HTERT RPE-1 (cell line): ENCODE results near the gene SEC16B.
"Not testable (repeated sequence)": the region's sequence is repeated elsewhere in the genome, so short reads cannot be mapped to it uniquely, and the experiment has no call there.

Experiments used
- in situ Hi-C: fragments of 300-500 bp; cut with MboI; formaldehyde crosslinking; loops from 4 replicates; pipeline ENCODE4 v1.14.3; 2020; ENCODE audit warnings: low sequenced_read_pairs

Gene SEC16B

DNA sequence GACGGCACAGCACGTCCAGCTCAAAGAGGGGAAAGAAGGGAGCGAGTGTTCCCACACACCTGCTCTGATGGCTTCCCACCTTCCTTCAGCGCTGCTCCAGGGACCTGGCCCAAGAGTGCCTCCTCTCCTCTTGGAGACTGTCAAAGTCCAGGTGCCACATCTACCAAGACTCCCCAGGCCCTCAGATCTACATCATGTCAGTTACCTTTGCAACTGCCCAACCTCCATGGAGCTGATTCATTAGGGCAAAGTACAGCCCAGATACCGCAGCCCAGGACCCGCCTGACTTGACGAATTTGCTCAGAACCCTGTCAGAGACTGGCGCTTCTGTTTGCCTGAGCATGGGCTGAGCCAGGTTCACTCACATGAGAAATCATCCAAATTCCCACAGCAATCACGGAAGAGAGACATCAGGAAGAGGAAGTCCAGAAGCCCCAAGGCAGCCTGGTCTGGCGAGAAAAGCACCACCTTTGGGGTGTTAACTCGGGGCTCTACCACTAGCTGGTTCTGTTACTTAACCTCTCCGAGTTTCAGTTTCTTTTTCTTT lies at the start of gene SEC16B:
Gene SEC16B (minus strand): TSS at position 234 of the 547 bp plus-strand sequence. CDS start 2,077 bp downstream, outside the sequence.
- in situ Hi-C loops: loop anchor here (25.0 kb wide), 1 partner anchor 317 kb away; no protein-coding TSS in a partner anchor

DNA sequence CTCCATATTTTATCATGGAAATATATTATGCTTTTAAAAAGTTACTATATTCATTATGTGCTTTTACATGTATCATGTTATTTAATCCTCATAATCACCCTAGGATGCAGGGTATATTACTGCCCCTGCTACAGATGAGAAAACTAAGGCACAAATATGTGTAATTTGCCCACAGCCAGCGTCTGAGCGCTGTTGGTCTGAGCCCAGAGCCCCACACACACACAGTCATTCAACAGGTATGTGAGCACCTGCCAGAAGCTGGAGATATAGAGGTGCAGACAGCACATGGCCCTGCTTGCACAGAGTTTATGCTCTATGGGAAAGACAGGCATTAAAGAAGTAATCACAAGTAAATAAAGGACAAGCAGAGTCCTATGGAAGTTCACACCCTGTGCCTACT lies 49.8 kb upstream of the SEC16B start:
- in situ Hi-C loops: no loop called here

DNA sequence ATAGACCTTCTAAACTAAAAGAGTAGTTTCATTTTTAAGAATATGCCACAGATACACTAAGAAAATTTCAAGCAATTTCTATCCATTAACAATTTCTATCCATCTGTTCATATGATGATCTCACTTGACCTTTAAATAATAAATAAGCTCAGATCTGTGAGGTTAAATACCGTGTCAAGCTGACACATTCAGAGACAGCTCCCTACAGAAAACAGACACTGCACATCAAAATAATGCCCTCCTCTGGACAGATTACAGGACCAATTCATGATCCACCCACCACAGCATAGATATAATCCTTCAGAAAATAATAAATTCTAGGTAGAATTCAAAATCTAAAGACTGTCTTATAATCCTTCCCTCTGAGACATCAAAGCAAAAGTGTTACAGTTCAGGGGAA lies 49.4 kb upstream of the SEC16B start:
- in situ Hi-C loops: no loop called here

DNA sequence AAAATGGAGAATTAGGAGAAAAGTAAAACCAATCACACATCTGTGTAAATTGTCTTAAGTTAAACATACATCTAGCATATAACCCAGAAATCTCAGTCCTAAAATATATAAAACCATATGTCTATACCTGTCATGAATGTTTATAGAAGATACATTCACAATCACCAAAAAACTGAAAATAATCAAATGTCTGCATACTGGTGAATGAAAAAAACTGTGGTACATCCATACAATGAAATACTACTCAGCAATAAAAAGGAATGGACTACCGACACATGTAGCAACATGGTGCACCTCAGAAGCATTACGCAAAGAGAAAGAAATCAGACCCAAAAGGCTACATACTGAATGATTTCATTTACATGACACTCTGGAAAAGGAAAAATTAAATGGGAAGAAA lies 47.7 kb upstream of the SEC16B start:
- in situ Hi-C loops: no loop called here

GRCh38 chr1:178011864-178012503 lies 42.1 kb upstream of the SEC16B start:
- in situ Hi-C loops: no loop called here

GRCh38 chr1:178011465-178011828 lies 41.6 kb upstream of the SEC16B start:
- in situ Hi-C loops: no loop called here

GRCh38 chr1:178010674-178011464 lies 41.0 kb upstream of the SEC16B start:
- in situ Hi-C loops: no loop called here

DNA sequence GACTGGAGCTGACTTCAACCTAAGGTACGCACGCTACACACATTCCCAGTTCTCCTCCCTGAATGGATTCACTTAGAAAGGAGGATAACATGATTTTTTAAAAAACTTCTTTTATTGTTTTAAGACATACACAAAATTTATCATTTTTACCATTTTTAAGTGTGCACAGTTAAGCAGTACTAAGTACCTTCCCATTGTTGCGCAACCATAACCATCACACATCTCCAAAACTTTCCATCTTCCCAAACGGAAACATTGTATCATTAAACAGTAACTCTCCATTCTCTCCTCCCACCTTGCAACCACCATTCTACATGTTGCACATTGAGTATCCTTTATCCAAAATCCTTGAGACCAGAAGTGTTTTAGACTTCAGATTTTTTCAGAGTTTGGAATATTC lies 36.2 kb upstream of the SEC16B start:
- in situ Hi-C loops: no loop called here

- in situ Hi-C loops: no loop called here
Measured at GRCh38 chr1:178005450-178005849, 35.6 kb upstream of the SEC16B start.

GRCh38 chr1:178004926-178005391 lies 35.1 kb upstream of the SEC16B start:
- in situ Hi-C loops: no loop called here

DNA sequence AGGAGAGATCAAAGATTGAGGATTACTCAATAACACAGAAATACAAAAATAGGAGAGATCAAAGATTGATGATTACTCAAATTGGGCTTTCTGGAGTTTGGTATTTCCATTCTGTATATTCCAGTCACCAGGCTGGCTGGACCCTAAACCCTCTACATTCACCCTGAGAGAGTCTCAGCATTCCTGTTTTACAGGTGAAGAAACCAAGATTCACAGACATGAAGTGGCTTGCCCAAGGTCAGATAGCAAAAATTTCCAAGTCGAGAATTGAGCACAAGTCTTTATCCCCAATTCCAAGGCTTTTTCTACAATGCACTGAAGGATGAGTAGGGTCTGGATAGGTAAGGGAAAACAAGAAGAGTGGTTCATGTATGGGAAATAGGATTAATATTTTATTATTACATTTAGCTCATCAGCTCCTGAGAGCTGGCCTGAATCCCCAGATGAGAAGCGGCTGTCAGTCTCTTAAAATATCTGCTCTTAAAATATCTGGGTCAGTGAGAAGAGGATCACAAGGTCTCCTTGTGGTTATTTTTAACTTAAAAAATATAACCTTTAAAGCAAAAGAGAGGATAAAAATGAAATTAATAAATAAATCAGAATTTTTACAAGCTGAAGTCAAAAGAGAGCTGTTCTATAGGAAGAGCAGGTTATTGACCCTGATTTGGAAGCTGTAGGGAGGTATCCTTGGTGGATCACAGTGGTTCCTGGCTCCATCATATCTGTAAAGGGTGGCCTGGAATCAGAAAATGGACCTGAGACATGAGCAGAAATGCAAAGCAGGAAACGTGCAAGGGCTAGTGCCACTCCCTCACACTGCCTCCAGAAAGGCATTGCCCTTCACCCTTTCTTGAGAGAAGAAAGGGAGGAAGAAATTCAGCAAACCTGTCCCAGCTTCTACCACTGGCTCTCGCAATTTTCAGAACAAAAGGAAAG lies 29.1 kb upstream of the SEC16B start:
- in situ Hi-C loops: no loop called here

- in situ Hi-C loops: no loop called here
Measured at GRCh38 chr1:177996957-177997356, 27.1 kb upstream of the SEC16B start.

DNA sequence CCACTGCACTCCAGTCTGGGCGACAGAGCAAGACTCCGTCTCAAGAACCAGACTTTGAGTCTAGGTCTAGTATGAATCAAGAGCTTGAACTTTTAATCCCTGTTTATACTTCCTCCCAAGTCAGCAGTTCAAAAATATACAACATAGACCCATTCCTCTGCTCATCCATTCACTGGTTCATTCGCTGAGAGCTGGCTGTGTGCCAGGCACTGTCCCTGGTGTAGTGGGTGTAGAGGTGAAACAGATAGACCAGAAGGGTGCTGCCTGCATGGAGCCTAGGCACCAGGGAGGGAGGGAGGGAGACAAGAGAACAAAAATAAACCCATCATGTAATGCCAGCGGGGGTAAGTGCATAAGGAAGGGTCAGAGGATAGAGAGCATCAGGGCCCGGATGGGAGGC lies 25.5 kb upstream of the SEC16B start:
- in situ Hi-C loops: no loop called here

GRCh38 chr1:177986281-177986680 lies 16.4 kb upstream of the SEC16B start:
- in situ Hi-C loops: not testable (repeated sequence)

DNA sequence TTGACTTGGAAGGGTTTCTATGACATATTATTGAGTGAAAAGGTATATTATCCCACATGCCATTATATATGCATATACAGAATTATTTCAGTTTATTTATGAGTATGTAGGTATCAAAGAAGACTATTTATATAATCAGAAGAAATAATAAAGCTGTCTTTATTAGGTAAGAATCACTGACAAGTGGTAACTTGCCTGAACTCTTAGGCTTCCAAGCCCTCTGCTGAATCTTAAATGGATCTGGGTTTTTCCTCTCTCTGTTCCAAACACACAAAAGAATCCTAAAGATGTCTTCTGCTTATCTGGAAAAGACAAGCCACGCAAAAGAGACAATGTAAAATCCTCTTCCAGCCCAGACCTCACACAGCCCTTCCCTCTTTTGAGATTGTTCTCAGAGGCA lies 14.9 kb upstream of the SEC16B start:
- in situ Hi-C loops: no loop called here

DNA sequence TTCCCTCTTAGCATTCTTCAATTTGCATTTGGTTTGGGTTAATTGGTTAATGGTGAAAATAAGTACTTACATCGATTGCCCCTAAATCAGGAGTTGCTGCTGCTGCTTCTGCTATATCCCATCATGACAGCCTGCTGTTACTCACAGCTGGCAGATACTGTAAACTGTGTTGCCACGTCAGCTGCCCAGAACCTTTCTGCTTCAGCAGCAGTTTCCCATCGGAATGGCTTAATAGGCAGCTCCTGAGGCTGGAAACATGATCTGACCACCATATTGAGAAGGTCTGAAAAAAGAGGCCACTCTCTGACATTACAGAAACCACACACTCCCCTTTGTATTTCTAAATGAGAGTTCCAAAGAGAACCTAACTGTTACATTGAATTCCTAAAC lies 14.3 kb upstream of the SEC16B start:
- in situ Hi-C loops: no loop called here

DNA sequence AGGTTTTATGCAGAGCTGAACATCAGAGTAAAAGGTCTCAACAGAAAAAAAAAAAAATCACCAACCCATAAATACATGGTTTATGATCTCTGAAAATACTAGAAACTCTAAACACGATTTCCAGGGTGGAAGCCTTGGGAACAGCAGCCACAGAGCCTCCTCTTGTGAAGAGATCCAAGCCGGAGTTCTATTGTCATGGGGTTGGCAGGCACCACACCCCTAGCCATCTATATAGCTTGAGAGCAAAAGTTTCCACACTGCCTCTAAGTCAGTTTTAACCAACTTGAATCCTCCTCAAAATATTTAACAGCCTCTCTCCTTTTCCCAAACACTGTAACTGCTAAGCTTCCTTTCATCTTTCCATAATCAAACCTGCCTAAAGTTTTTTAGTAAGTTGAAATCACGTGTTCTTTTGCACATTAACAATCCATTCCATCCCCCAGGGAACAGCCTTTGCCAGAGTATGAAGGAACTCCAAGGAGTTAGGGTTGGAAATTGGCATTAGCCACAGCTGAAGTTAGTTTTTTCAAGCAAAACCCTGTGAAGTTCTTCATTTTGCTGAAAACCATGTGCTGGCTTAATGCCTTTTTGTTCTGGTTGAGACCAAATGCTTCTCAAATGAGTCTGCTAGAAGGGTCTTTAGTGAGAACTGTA lies 13.8 kb upstream of the SEC16B start:
- in situ Hi-C loops: no loop called here

- in situ Hi-C loops: no loop called here
Measured at GRCh38 chr1:177983077-177983476, 13.2 kb upstream of the SEC16B start.

DNA sequence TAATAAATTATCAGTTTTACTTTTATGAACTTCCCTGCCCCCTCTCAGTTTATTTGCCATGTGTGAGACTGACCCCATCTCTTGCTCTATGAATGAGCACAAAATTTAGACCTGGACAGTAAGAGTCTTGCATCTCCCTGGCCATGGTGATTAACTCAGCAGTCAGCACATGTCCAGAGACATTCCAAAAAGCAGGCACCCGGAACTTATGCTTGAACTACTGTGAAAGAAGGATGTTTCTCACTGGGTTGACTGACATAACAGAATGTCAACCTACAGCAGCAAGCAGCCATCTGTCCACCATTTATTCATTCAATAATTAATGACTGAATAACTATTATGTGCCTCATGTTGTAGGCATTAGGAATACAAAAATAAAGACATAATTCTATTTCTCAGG lies 11.3 kb upstream of the SEC16B start:
- in situ Hi-C loops: no loop called here

DNA sequence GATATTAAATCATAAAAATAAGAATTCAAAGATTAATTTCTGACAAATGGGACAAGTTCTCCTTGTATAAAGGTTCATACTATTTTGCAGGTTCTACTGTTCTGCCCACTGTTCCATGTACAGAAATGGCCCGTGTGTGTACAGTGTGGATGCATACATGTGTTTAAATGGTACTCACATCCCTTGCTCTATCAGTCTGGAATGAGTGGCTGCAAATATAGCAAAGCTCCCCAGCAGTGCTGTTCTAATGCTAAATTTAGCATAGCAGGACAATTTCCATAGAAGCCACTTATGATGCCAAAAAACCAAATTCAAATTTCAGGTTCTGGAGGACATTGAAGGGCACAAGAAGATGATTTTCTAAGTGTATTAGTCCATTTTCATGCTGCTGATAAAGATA lies 9.4 kb upstream of the SEC16B start:
- in situ Hi-C loops: no loop called here

DNA sequence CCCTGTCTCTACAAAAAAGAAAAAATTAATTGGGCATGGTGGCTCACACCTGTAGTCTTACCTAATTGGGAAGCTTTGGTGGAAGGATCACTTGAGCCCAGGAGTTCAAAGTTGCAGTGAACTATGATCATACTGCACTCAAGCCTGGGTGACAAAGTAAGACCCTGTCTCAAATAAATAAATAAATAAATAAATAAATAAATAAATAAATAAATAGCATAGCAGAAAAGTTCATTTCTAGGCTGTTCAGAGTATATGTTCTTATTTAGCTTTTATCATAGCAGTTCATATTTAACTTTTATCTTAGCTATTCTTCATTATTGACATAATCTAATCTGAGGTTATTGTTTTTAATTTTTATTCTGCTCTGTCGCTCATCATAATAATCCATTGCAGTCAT lies 8.7 kb upstream of the SEC16B start:
- in situ Hi-C loops: no loop called here
